Measurements from ENCODE around the gene CES4A.
A peak's percentile ranks its signal among the peaks of the same experiment; 100 is the strongest.

CES4A gene

GRCh38 chr16:67017810-67018488, 29.6 kb downstream of the CES4A start:
- peak overlapping the region; percentile 38 for H3K27ac ChIP-seq
- CTCF ChIA-PET: interaction anchor here (0.6 to 3.1 kb wide), 21 partner anchors 10 to 179 kb away, joined by 3 to 27 read pairs (median 3); no protein-coding TSS in a partner anchor
- POLR2A ChIA-PET (ENCODE audit: low non-redundant PET): no interaction called here
- peak; percentile 90 for DNase-seq (ENCODE audit: low spot score)
- TF ChIP-seq CTCF (conservative IDR thresholded peaks at IDR 0.05; ENCODE audit: low read depth): peak; percentile 76

- POLR2A ChIA-PET (ENCODE audit: low non-redundant PET): no interaction called here
- DNase-seq (ENCODE audit: low spot score): no peak
- CTCF ChIA-PET: interaction anchor here (3.1 kb wide), 1 partner anchor 136 kb away, joined by 27 read pairs; no protein-coding TSS in a partner anchor
- no peak overlapping the region for H3K27ac ChIP-seq
- TF ChIP-seq CTCF (conservative IDR thresholded peaks at IDR 0.05; ENCODE audit: low read depth): no peak
Observed at GRCh38 chr16:67019171-67019570, 30.8 kb downstream of the CES4A start.

GRCh38 chr16:67021321-67021720, 32.9 kb downstream of the CES4A start:
- ChIA-PET CTCF (interaction anchor here (0.6 kb wide), 1 partner anchor 153 kb away, joined by 4 read pairs; no protein-coding TSS in a partner anchor), POLR2A (ENCODE audit: low non-redundant PET) (interaction anchor here (0.7 kb wide), 1 partner anchor 8 kb away, joined by 3 read pairs; no protein-coding TSS in a partner anchor)
- TF ChIP-seq CTCF (conservative IDR thresholded peaks at IDR 0.05; ENCODE audit: low read depth): no peak
- H3K27ac ChIP-seq: no peak overlapping the region
- no peak for DNase-seq (ENCODE audit: low spot score)

- POLR2A ChIA-PET (ENCODE audit: low non-redundant PET): no interaction called here
- no peak overlapping the region for H3K27ac ChIP-seq
- no peak for TF ChIP-seq CTCF (conservative IDR thresholded peaks at IDR 0.05; ENCODE audit: low read depth)
- no peak for DNase-seq (ENCODE audit: low spot score)
- CTCF ChIA-PET: interaction anchor here (0.6 to 1.1 kb wide), 3 partner anchors 62 to 222 kb away, joined by 3 to 4 read pairs (median 3); partner anchors contain the start of gene CES3
Observed at GRCh38 chr16:67022531-67023214, 34.3 kb downstream of the CES4A start.

- H3K27ac ChIP-seq: no peak overlapping the region
- DNase-seq (ENCODE audit: low spot score): no peak
- POLR2A ChIA-PET (ENCODE audit: low non-redundant PET): no interaction called here
- CTCF ChIA-PET: interaction anchor here (0.7 kb wide), 1 partner anchor 63 kb away, joined by 4 read pairs; the partner anchor contains the start of gene CES3
- no peak for TF ChIP-seq CTCF (conservative IDR thresholded peaks at IDR 0.05; ENCODE audit: low read depth)
Observed at GRCh38 chr16:67023689-67024088, 35.3 kb downstream of the CES4A start.

- ChIA-PET POLR2A (ENCODE audit: low non-redundant PET) (no interaction called here), CTCF (no interaction called here)
- no peak for TF ChIP-seq CTCF (conservative IDR thresholded peaks at IDR 0.05; ENCODE audit: low read depth)
- no peak overlapping the region for H3K27ac ChIP-seq
- no peak for DNase-seq (ENCODE audit: low spot score)
Observed at GRCh38 chr16:67024384-67025209, 36.2 kb downstream of the CES4A start.
